SH-SY5Y (cell line): ENCODE measurements around the gene PRSS50.

Source experiments
- GATA2 ChIP-seq: IDR thresholded peaks from 2 replicates; pipeline ENCODE4 v1.6.1; 2011; ENCODE audit warnings: mild to moderate bottlenecking, low read depth, low read length
- GATA3 ChIP-seq: IDR thresholded peaks from 2 replicates; pipeline ENCODE4 v1.6.1; 2011; ENCODE audit warnings: low read depth, mild to moderate bottlenecking, low read length, moderate library complexity

- TF ChIP-seq GATA2, result no peak
- TF ChIP-seq GATA3, result no peak
These were observed 23.1 kb downstream of the PRSS50 start for GRCh38 chr3:46694520-46694919.
